NCI-H1436 (cell line): ENCODE results near the gene KRTAP11-1.

ENCODE experiments used
- DNase-seq: peaks from one replicate; lab custom pipeline; 2025; lab: John Stamatoyannopoulos, UW

KRTAP11-1 gene, protein sequence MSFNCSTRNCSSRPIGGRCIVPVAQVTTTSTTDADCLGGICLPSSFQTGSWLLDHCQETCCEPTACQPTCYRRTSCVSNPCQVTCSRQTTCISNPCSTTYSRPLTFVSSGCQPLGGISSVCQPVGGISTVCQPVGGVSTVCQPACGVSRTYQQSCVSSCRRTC

DNA sequence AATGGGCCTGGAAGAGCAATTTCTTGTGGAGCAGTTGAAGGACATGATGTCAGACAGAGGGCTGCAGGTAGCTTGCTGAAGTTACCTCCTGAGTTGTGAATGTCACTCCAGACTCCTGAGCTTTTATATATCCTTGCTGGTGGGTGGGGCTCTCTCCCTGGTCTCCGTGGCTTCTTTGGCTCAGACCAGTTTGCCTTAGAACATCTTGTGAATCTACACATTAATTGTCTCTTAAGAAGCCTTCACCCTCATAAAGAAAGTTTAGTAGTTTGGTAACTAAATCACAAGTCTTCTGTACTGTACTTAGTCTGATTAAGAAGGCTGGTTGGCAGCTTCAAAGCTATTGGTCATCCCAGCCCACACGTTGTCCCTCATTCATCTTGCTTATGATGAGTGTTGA, at the start of gene KRTAP11-1:
Gene KRTAP11-1 (minus strand): TSS at position 101 of the 400 bp plus-strand sequence. CDS start 56 bp downstream, at position 45.
- no peak for DNase-seq

DNA sequence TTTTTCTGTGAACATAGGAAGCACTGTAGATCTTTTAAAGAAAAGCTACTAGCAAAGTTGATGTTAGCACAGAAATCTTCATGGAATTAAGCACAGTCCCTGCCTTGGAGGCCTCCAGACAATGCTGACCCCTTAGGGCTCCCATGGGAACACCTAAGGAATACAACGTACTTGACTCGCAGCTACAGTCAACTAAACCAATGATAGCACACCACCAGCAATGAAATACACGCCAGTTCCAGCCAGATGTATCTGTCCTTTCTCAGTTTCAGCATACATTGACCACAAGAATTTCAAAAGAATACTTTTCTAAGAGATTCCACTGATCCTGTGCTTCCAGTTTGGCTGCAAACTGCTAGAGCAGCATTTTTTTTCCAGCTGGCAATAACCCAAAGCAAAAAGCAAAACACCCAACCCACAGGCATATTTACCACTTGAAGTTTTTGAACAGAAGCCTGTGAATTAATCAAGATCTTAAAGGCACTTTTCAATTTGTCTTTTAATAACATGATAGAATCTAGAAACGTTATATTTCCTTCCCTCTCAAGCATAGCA, 42.8 kb upstream of the KRTAP11-1 start:
- no peak for DNase-seq

DNA sequence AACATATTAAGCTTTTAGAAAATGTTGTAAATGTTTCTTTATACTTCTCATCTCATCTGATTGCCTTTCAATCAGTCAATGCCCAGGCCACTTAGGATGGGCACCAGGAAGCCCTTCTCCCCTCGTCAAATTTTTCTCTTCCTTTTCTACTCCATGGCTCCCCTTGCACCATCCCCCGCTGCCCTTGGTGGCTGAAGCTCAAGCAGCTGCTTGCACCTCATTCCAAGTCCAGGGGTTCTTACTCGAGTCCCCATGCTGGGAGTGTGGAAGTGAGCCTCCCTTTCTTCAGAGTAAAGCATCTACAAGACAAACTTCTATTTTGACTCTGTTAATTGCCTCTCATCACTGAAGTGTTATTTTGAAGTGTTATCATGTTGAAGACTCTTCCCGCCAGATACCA, 39.7 kb upstream of the KRTAP11-1 start:
- no peak for DNase-seq

DNA sequence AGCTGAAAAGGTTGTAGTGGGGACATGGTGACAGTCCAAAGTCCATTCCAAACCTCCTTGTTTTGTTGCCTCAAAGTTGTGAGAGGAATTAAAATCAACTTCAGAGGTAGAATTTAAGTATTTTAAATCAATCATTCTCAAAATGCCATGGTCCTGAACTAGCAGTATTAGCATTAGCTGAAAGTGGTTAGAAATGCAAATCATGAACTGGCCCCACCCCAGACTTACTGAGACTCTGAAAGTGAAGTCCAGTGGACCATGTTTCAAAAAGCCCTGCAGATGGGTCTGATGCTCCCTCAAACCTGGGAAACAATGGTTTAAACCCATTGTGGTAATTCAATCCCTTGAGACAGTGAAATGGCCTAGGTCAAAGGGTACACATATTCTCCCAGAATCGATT, 36.2 kb upstream of the KRTAP11-1 start:
- DNase-seq, result no peak

DNA sequence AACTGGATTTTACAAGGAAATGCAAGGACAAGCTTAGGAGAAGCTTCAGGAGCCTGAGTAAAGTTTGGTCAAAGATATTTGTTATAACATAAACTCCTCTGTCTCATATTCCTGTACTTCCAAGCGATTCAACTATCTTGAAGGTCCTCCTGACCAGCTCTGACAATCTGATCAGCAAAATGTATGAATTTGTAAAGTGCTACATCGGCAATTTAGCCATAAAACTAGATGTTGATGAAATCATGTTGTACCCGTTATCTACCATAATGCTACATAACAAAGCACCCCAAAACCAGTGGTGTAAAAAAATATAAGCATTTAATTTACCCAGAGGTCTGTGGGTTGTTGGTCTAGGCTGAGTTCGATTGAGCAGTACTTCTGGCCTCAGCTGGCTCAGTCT, 19.5 kb upstream of the KRTAP11-1 start:
- DNase-seq, result no peak

DNA sequence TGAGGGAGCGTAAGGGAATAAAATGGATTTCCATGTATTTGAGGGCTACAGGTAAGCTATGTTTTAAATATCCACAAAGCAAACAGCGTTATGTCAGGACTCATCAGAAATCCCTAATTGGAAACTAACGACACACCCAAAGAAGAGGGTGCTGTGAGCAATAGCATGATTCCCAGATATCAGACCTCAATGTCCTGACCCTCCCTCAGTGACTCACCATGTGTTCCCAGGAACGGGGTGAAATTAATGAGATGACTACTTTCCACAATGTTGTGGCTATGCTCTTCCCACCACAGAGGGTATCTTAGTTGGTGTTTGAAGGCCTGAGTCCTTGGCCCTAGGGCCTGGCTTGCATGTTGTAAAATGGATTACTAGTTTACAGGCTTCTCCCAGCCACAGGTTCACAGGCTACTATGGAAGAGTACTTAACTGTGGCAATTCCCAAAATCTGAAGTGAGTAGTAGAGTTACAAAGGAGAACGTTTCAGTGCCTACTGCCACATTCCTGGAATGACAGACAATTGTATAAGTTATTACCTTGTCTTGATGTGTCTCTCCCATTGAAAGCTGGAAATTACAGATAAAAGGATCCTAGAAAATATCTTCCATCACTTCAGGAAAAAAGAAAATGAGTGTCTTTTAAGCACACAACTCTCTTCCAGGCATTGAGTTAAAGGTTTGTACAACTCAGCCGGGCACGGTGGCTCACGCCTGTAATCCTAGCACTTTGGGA, 1.7 kb upstream of the KRTAP11-1 start:
- DNase-seq, result no peak

DNA sequence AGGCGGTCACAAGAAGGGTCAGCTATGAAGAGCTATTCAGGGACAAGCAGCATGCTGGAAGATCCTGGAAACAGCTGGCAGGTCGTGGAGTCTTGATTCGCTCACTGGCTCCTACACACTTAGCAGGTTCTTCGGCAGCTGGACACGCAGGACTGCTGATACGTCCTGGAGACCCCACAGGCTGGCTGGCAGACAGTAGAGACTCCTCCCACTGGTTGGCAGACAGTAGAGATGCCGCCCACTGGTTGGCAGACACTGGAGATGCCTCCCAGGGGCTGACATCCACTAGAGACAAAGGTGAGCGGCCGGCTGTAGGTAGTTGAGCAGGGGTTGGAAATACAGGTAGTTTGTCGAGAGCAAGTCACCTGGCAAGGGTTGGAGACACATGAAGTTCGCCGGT, 466 bp downstream of the KRTAP11-1 start:
- DNase-seq, result no peak

DNA sequence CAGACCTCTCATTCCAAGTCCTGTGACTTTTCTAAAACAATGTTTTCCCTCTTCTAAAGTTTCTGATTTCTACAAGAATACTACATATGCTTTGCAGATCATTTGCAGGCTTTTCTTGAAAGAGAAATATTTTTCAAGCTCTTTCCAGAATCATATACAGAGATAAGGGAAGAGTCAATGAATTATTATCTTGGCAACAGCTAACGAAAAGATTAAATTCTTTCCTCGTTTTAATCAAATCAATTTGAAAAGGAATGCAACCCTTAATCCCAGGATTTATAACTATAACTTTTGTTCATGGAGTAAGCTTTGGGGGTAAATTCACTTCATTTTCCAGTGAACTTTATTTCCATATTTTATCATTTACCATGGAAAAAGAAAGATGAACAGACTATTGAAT, 6.9 kb downstream of the KRTAP11-1 start:
- no peak for DNase-seq

DNA sequence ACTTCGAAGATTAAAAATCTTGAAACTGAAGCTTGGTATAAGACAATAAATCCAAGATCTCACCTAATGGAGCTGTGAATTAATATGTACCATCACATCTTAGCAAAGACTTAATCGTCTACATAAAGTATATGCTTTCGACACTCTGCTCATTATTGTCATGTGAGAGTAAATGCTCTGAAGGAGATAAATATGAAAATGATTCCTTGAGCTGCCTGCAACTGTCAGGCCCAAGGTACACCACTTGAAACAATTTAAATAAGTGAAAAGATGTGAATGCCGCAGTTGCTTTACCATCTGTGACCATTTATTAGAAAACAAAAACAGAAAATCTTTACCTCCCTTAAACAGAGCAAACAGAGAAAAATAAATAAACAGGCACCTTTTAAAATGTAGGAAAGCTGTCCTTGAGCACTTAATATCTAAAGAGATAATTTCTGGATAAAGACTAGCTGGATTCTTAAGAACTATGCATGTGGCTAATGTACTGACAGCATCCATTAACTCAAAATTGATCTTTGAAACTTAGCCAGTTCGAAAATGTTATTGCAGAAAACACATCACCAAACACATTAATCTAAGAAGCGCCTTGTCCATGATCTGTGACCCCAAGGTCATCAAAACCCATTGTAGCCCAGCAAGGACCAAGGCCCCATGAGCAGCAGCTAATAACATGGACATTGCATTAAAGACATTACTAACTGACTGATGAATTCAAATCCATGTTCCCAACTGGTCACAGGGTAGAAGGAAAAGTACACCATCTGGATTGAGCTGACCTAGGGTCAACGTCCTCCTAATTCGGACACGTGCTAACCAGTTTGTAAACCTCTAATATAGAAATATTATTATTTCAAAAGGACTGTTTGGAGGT, 33.5 kb downstream of the KRTAP11-1 start:
- DNase-seq, result no peak

DNA sequence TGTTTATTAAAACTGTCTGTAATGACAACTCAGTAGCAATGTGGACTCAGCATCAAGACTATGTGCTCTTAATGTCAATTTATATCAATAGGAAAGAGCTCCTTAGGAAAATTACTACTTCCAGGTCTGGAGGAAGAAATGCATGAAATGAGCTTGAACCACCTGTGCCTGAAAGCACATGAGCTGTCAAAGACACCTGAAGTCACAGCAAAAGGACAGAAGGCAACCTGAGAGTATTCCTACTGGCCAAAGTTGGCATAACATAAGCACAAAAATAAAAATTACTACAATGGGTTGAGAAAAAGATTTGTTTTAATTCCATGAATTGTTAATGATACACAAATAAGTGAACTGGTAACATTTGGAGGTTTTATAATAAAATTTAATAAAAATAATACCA, 38.4 kb downstream of the KRTAP11-1 start:
- DNase-seq, result no peak

DNA sequence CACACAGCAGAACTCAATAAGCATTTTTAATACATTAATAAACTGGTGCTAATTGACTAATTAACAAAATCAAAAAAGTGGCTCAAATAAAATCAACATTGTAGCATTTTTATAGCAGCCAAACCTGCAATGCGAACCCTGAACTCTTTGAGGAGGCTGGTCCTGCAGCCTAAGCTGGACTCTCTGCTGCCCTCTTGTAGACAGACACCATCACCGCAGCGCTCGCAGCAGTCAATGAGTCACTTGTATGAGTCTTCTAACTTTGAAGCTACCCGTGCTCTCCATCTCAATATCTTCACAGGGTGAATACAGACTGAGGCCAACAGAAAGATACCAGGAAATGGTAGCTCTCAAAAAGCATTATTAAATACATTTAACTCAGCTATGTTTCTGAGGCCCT, 42.1 kb downstream of the KRTAP11-1 start:
- DNase-seq, result no peak

DNA sequence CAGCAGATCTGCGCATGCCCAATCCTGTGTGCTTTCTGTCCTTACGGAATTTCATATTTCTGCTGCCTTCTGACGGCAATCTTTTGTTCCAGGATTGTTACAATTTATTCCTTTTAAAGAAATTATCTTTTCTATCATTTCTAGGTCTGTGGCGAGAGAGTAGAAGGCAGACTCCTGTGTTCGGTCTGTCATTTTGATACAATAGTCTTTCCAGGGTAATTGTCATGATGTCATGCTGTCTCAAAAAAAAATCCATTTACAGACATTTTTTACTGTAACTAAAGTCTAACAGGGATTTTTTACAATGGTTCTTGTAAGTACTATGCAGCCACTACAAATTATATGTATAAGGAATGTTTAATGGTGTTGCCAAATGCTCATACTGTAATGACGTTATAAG, 42.8 kb downstream of the KRTAP11-1 start:
- no peak for DNase-seq

DNA sequence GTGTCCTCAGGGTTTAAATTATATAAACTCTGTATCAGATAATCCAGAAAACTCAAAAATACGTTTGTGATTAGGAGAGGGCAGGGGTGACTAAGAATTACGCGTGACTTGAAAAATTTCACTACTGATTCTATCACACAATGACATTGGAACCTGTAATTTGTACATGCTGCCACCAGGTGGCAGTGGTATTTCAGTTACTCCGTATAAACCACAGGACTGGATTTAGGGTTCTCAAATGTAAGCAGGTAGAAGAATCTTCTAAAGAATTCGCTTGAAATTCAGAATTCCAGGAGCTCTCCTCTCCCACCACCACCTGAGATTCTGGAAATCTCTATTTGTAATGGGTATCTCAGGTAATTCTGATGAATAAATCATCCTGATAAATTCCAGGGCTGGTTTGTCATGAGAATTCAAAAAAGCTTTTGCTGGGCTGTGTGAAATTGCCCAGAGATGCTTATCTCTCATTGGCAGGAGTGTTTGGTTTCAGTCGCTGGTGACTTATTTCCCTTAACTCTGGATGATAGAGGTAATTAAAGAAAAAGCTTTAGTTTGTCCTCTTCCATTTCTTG, 50.1 kb downstream of the KRTAP11-1 start:
- no peak for DNase-seq
